Measurements from ENCODE around the gene SARM1. TPM values are rescaled to one million over a fixed set of nuclear protein-coding genes. Genes with fewer than 3 reads are reported as not detected.

SARM1 gene
- total RNA-seq, 1 donor from 2014 or later = 12.8 TPM

DNA sequence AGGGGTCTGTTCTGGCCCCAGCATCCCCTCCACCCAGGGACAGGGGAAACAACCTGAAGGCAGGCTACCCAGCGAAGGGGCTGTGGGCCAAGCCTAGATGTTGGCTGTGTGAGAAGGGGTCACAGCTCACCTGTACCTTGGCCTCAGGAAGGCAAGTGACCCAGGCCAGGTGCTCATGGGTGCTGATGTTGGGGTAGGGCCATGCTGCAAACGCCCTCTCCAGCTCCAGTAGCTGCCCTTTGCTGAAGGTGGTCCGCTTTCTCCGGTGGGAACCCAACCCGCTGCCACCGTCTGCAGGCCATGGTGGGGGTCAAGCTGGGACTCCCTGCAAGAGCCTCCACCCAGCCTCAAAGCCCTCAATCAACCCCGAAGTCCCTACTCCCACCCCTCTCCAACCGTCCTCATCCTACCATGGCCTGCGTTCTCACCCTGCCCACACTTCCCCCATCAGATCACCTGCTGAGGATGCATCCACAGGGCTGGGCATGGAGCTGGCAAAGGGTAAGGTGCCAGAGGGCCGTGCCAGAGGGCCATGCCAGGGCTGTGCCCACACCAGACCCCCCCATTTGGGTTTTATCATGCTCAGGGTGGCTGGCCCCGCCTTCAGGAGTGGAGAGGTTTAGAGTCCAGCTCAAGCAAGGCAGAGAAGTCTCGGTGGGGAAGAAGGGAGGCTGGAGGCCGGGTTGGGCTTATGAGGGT lies 6.7 kb upstream of the SARM1 start, which contains the start of gene SEBOX:
SEBOX (minus strand) TSS at position 535 of the 699 bp plus-strand sequence; CDS start at position 487, 48 bp downstream.
- peaks cover 20% of the 10 kb centered on the region for H3K36me3 ChIP-seq (ENCODE audit: insufficient read depth, low read length)
- no peaks in the 10 kb centered on the region for H3K27me3 Mint-ChIP-seq (ENCODE audit: low read depth, unreplicated experiment)
- H3K4me2 ChIP-seq (ENCODE audit: low read length) = no peak within 1 kb of the TSS
- no peak within 1 kb of the TSS for H3K27ac Mint-ChIP-seq (ENCODE audit: unreplicated experiment)
- peaks cover 2% of the 10 kb centered on the region for H3K4me1 Mint-ChIP-seq (ENCODE audit: low read depth, unreplicated experiment)
- no peaks in the 10 kb centered on the region for H3K9me3 Mint-ChIP-seq (ENCODE audit: unreplicated experiment)
- no peak for FAIRE-seq
- H3K27me3 ChIP-seq (ENCODE audit: insufficient read depth, low read length) = no peaks in the 10 kb centered on the region
- DNase-seq (ENCODE audit: low read depth) = no peak
- no peaks in the 10 kb centered on the region for H4K20me1 ChIP-seq (ENCODE audit: insufficient read depth, low read length)
- H3K4me3 ChIP-seq (ENCODE audit: insufficient read depth, low read depth, low read length) = no peak within 1 kb of the TSS
- no peak within 1 kb of the TSS for H3K27ac ChIP-seq (ENCODE audit: low read depth, low read length)
- no peak within 1 kb of the TSS for H3K4me3 Mint-ChIP-seq (ENCODE audit: unreplicated experiment)
- H3K4me1 ChIP-seq (ENCODE audit: insufficient read depth, low read length) = no peaks in the 10 kb centered on the region
- no peaks in the 10 kb centered on the region for H3K79me2 ChIP-seq (ENCODE audit: insufficient read depth, low read length)
- TF ChIP-seq CTCF (IDR thresholded peaks at IDR 0.05; ENCODE audit: insufficient read depth, low read depth, low read length) = no peak
- no peak for TF ChIP-seq EZH2 (IDR thresholded peaks at IDR 0.05; ENCODE audit: insufficient read depth, low read length)
- peaks cover 13% of the 10 kb centered on the region for H3K36me3 Mint-ChIP-seq (ENCODE audit: low read depth, unreplicated experiment)
- H3K9ac ChIP-seq (ENCODE audit: low read length) = no peak within 1 kb of the TSS
- H3K9me3 ChIP-seq (ENCODE audit: insufficient read depth, low read depth, low read length) = no peaks in the 10 kb centered on the region
- no peak within 1 kb of the TSS for H2AFZ ChIP-seq (ENCODE audit: low read depth, low read length)

GRCh38 chr17:28365487-28365886 lies 6.0 kb upstream of the SARM1 start:
- peaks cover 1% of the 10 kb centered on the region for H3K4me1 ChIP-seq (ENCODE audit: insufficient read depth, low read length)
- no peaks in the 10 kb centered on the region for H3K9me3 ChIP-seq (ENCODE audit: insufficient read depth, low read depth, low read length)
- H3K27me3 ChIP-seq (ENCODE audit: insufficient read depth, low read length) = no peaks in the 10 kb centered on the region
- no peaks in the 10 kb centered on the region for H3K79me2 ChIP-seq (ENCODE audit: insufficient read depth, low read length)
- FAIRE-seq (no peak), DNase-seq (ENCODE audit: low read depth) (no peak)
- Mint-ChIP-seq H3K27ac (ENCODE audit: unreplicated experiment) (no peak overlapping the region), H3K36me3 (ENCODE audit: low read depth, unreplicated experiment) (peaks cover 7% of the 10 kb centered on the region), H3K9me3 (ENCODE audit: unreplicated experiment) (no peaks in the 10 kb centered on the region), H3K4me1 (ENCODE audit: low read depth, unreplicated experiment) (peaks cover 9% of the 10 kb centered on the region), H3K4me3 (ENCODE audit: unreplicated experiment) (no peak overlapping the region), H3K27me3 (ENCODE audit: low read depth, unreplicated experiment) (no peaks in the 10 kb centered on the region)
- H3K9ac ChIP-seq (ENCODE audit: low read length) = no peak overlapping the region
- H3K4me2 ChIP-seq (ENCODE audit: low read length) = no peak overlapping the region
- no peak overlapping the region for H3K4me3 ChIP-seq (ENCODE audit: insufficient read depth, low read depth, low read length)
- no peaks in the 10 kb centered on the region for H4K20me1 ChIP-seq (ENCODE audit: insufficient read depth, low read length)
- no peak for TF ChIP-seq EZH2 (IDR thresholded peaks at IDR 0.05; ENCODE audit: insufficient read depth, low read length)
- TF ChIP-seq CTCF (IDR thresholded peaks at IDR 0.05; ENCODE audit: insufficient read depth, low read depth, low read length) = no peak
- H3K27ac ChIP-seq (ENCODE audit: low read depth, low read length) = no peak overlapping the region
- no peak overlapping the region for H2AFZ ChIP-seq (ENCODE audit: low read depth, low read length)
- peaks cover 15% of the 10 kb centered on the region for H3K36me3 ChIP-seq (ENCODE audit: insufficient read depth, low read length)

DNA sequence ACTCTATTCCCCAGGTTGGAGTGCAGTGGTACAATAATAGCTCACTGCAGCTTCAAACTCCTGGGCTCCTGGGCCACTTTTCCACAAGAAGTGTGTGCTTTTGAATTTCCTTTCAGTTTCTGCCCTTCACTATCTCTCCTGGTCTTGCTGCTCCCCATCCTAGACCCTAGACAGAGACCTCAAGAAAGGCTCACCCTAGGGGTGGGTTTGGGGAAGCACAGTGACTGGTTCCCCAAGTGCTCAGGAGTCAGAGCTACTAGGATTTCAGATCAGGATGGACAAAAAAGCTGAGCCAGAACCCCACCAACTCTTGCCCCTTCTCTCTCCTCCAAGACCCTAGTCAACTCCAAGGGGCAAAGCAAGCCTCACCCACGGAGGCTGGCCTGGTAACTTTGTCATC lies 4.9 kb upstream of the SARM1 start:
- Histone ChIP-seq H3K36me3 (ENCODE audit: insufficient read depth, low read length) (peaks cover 9% of the 10 kb centered on the region), H2AFZ (ENCODE audit: low read depth, low read length) (no peak overlapping the region), H3K4me3 (ENCODE audit: insufficient read depth, low read depth, low read length) (no peak overlapping the region), H3K9me3 (ENCODE audit: insufficient read depth, low read depth, low read length) (no peaks in the 10 kb centered on the region), H3K27me3 (ENCODE audit: insufficient read depth, low read length) (no peaks in the 10 kb centered on the region), H3K4me2 (ENCODE audit: low read length) (no peak overlapping the region), H3K9ac (ENCODE audit: low read length) (no peak overlapping the region), H3K27ac (ENCODE audit: low read depth, low read length) (no peak overlapping the region), H4K20me1 (ENCODE audit: insufficient read depth, low read length) (no peaks in the 10 kb centered on the region), H3K79me2 (ENCODE audit: insufficient read depth, low read length) (no peaks in the 10 kb centered on the region), H3K4me1 (ENCODE audit: insufficient read depth, low read length) (peaks cover 8% of the 10 kb centered on the region)
- Mint-ChIP-seq H3K27me3 (ENCODE audit: low read depth, unreplicated experiment) (no peaks in the 10 kb centered on the region), H3K9me3 (ENCODE audit: unreplicated experiment) (no peaks in the 10 kb centered on the region), H3K4me3 (ENCODE audit: unreplicated experiment) (no peak overlapping the region), H3K27ac (ENCODE audit: unreplicated experiment) (no peak overlapping the region), H3K36me3 (ENCODE audit: low read depth, unreplicated experiment) (peaks cover 4% of the 10 kb centered on the region), H3K4me1 (ENCODE audit: low read depth, unreplicated experiment) (peaks cover 10% of the 10 kb centered on the region)
- FAIRE-seq (no peak), DNase-seq (ENCODE audit: low read depth) (no peak)
- TF ChIP-seq CTCF (IDR thresholded peaks at IDR 0.05; ENCODE audit: insufficient read depth, low read depth, low read length) (no peak), EZH2 (IDR thresholded peaks at IDR 0.05; ENCODE audit: insufficient read depth, low read length) (no peak)

All from astrocyte (in vitro differentiated cells and primary cell).